ENCODE data around the gene PGA5. TPM values are rescaled to one million over a fixed set of nuclear protein-coding genes. Genes with fewer than 3 reads are reported as not detected.
"Not testable (repeated sequence)": the region's sequence is repeated elsewhere in the genome, so short reads cannot be mapped to it uniquely, and the experiment has no call there.

PGA5 gene
- total RNA-seq, 1 experiment from 2014 or later: 0.33 TPM

DNA sequence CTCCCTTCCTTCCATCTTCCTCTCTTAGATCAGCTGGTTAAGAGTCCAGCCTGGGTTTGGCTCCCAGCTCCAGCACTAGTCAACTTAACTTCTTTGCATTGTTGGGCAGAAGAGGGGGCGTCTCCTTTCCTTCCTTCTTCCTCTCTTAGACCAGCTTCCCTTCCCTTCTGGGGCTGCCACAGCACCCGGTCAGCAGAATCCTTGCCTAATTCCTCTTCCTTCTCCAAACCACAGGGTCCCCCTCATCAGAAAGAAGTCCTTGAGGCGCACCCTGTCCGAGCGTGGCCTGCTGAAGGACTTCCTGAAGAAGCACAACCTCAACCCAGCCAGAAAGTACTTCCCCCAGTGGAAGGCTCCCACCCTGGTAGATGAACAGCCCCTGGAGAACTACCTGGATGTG, 37.1 kb upstream of the PGA5 start:
- H2BK120ac ChIP-seq (ENCODE audit: low read depth, low read length, poor library complexity, severe bottlenecking); H3K56ac ChIP-seq (ENCODE audit: insufficient read length, low read depth, low read length); H2AK5ac ChIP-seq (ENCODE audit: insufficient read length, low read length); H3K9me3 ChIP-seq (ENCODE audit: control insufficient read depth, low read depth, low read length); DNase-seq; H3K9ac ChIP-seq (ENCODE audit: extremely low read depth, insufficient read length, low read length); H3K4me1 ChIP-seq (ENCODE audit: insufficient read depth, low read length); H2BK20ac ChIP-seq (ENCODE audit: low read depth, low read length, poor library complexity, severe bottlenecking); H2BK5ac ChIP-seq (ENCODE audit: insufficient read length, low read length); H3K27me3 Mint-ChIP-seq (ENCODE audit: low read depth); H3K36me3 Mint-ChIP-seq (ENCODE audit: insufficient read depth in 1 of 3, low read depth in 3 of 3); H3K27me3 ChIP-seq (ENCODE audit: insufficient read depth, low read length); H3K9me3 Mint-ChIP-seq; H3T11ph ChIP-seq (ENCODE audit: low read length); H4K91ac ChIP-seq (ENCODE audit: insufficient read length, low read depth, low read length); H3K4me3 Mint-ChIP-seq; H4K20me1 ChIP-seq (ENCODE audit: control insufficient read depth, insufficient read depth, insufficient read length); H3K23me2 ChIP-seq (ENCODE audit: insufficient read length, low read depth, low read length, poor library complexity, severe bottlenecking); H2BK15ac ChIP-seq (ENCODE audit: low read depth, low read length); H3K18ac ChIP-seq (ENCODE audit: insufficient read length, low read depth, low read length); H3K23ac ChIP-seq (ENCODE audit: insufficient read length, low read depth, low read length); H3K4ac ChIP-seq (ENCODE audit: low read depth, low read length); H3K79me2 ChIP-seq (ENCODE audit: insufficient read depth, low read length); H2AFZ ChIP-seq (ENCODE audit: low read length); H4K8ac ChIP-seq (replicated peaks; ENCODE audit: insufficient read length, low read depth, low read length); H3K27ac ChIP-seq (ENCODE audit: insufficient read length, low read depth, low read length); H3K27ac Mint-ChIP-seq; H3K79me1 ChIP-seq (ENCODE audit: insufficient read depth, low read depth, low read length, poor library complexity, severe bottlenecking); H3K14ac ChIP-seq (ENCODE audit: insufficient read depth, low read length); H2BK12ac ChIP-seq (ENCODE audit: insufficient read length, low read depth, low read length); H4K5ac ChIP-seq (ENCODE audit: insufficient read length, low read depth, low read length); H3K4me2 ChIP-seq (ENCODE audit: insufficient read depth, insufficient read length, low read length): not testable (repeated sequence)
- WGBS (ENCODE audit: extremely low coverage, insufficient read length, low lambda C conversion rate): no CpG with 5 or more reads among the region's 5 CpGs
- H3K4me1 Mint-ChIP-seq: peaks cover 3 to 15% of the 10 kb centered on the region in 2 experiments

DNA sequence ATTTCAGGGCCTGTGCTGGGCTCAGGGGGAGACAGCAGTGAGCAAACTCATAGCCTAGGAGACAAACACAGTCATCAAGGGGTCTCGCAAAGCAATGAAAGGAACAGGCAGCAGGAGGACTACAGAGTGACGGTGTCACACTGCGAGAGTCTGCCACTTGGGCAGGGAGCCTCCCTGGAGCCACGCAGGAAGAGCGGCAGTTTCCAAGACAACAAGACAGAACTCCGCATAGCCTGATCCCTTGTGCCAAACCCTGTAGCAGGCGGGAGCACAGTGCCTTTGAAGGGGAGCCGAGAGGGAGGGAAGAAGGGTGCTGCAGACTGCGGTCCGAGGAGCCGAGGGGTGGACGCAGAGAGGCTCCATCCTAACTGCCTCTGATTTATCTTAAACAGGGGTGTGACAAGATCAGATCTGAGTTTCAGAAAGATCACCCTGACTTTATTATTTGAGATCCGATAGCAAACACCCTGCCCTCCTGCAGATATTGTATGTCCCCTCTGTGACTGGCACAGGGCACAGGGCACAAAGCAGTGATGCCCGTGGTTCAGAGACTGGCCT, 36.4 kb upstream of the PGA5 start:
- H3K36me3 Mint-ChIP-seq (ENCODE audit: insufficient read depth in 1 of 3, low read depth in 3 of 3); H3K23ac ChIP-seq (ENCODE audit: insufficient read length, low read depth, low read length); H3K23me2 ChIP-seq (ENCODE audit: insufficient read length, low read depth, low read length, poor library complexity, severe bottlenecking); H2BK20ac ChIP-seq (ENCODE audit: low read depth, low read length, poor library complexity, severe bottlenecking); H2AFZ ChIP-seq (ENCODE audit: low read length); H4K8ac ChIP-seq (replicated peaks; ENCODE audit: insufficient read length, low read depth, low read length); H3K79me1 ChIP-seq (ENCODE audit: insufficient read depth, low read depth, low read length, poor library complexity, severe bottlenecking); H3K27ac ChIP-seq (ENCODE audit: insufficient read length, low read depth, low read length); H3K9me3 ChIP-seq (ENCODE audit: control insufficient read depth, low read depth, low read length); H3K9ac ChIP-seq (ENCODE audit: extremely low read depth, insufficient read length, low read length); H3K56ac ChIP-seq (ENCODE audit: insufficient read length, low read depth, low read length); H3K27me3 Mint-ChIP-seq (ENCODE audit: low read depth); H2BK120ac ChIP-seq (ENCODE audit: low read depth, low read length, poor library complexity, severe bottlenecking); H3K18ac ChIP-seq (ENCODE audit: insufficient read length, low read depth, low read length); H2BK15ac ChIP-seq (ENCODE audit: low read depth, low read length); H4K20me1 ChIP-seq (ENCODE audit: control insufficient read depth, insufficient read depth, insufficient read length); H3K27ac Mint-ChIP-seq; DNase-seq; H3K27me3 ChIP-seq (ENCODE audit: insufficient read depth, low read length); H3K79me2 ChIP-seq (ENCODE audit: insufficient read depth, low read length); H4K5ac ChIP-seq (ENCODE audit: insufficient read length, low read depth, low read length); H3K4me3 Mint-ChIP-seq; H3K4me1 ChIP-seq (ENCODE audit: insufficient read depth, low read length); H3K4ac ChIP-seq (ENCODE audit: low read depth, low read length); H2AK5ac ChIP-seq (ENCODE audit: insufficient read length, low read length); H3T11ph ChIP-seq (ENCODE audit: low read length); H4K91ac ChIP-seq (ENCODE audit: insufficient read length, low read depth, low read length); H2BK5ac ChIP-seq (ENCODE audit: insufficient read length, low read length); H2BK12ac ChIP-seq (ENCODE audit: insufficient read length, low read depth, low read length); H3K9me3 Mint-ChIP-seq; H3K4me2 ChIP-seq (ENCODE audit: insufficient read depth, insufficient read length, low read length); H3K14ac ChIP-seq (ENCODE audit: insufficient read depth, low read length): not testable (repeated sequence)
- peaks cover 3 to 15% of the 10 kb centered on the region in 2 experiments for H3K4me1 Mint-ChIP-seq
- no CpG with 5 or more reads among the region's 14 CpGs for WGBS (ENCODE audit: extremely low coverage, insufficient read length, low lambda C conversion rate)
